ENCODE measurements around the gene KRT77. TPM values are rescaled to one million over a fixed set of nuclear protein-coding genes. Genes with fewer than 3 reads are reported as not detected.

The KRT77 gene
- total RNA-seq, 2 donors from 2014 or later, result not detected

DNA sequence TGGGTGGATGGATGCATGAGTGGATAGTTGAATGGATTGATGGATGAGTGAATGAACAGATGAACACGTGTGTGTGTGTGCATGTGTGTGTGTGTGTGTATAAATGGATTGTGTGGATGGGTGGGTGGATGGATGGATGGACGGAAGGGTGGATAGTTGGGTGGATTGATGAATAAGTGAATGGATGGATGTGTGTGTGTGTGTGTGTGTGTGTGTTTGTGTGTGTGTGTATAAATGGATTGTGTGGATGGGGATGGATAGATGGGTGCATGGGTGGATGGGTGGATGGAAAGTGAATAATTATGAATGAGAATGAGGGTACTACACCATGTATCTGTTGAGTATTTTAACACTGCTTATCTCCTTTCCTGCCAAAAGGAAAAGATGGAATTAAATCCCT is 986 bp downstream of the KRT77 start:
- Mint-ChIP-seq H3K36me3 (ENCODE audit: low read depth) (no peaks in the 10 kb centered on the region), H3K27me3 (ENCODE audit: insufficient read depth) (peaks cover 20% of the 10 kb centered on the region), H3K4me1 (peaks cover 16% of the 10 kb centered on the region), H3K9me3 (no peaks in the 10 kb centered on the region), H3K27ac (no peak overlapping the region), H3K4me3 (no peak overlapping the region)
- no peaks in the 10 kb centered on the region for H3K36me3 ChIP-seq (ENCODE audit: control insufficient read depth, insufficient read depth, low read length)
- WGBS, 2 experiments (ENCODE audit: insufficient coverage in 1 of 2, insufficient read length in 1 of 2), result 80 to 83% methylated on average over 1 to 2 of the region's 2 CpGs
- no peaks in the 10 kb centered on the region for H3K9me3 ChIP-seq (ENCODE audit: control insufficient read depth, low read length)
- no peak overlapping the region for H3K27ac ChIP-seq (ENCODE audit: low read depth, low read length)
- H3K4me1 ChIP-seq (ENCODE audit: control insufficient read depth, insufficient read depth, low read length), result peaks cover 7% of the 10 kb centered on the region
- no peak overlapping the region for H3K4me3 ChIP-seq (ENCODE audit: low read length)
- TF ChIP-seq, protein P1, sequence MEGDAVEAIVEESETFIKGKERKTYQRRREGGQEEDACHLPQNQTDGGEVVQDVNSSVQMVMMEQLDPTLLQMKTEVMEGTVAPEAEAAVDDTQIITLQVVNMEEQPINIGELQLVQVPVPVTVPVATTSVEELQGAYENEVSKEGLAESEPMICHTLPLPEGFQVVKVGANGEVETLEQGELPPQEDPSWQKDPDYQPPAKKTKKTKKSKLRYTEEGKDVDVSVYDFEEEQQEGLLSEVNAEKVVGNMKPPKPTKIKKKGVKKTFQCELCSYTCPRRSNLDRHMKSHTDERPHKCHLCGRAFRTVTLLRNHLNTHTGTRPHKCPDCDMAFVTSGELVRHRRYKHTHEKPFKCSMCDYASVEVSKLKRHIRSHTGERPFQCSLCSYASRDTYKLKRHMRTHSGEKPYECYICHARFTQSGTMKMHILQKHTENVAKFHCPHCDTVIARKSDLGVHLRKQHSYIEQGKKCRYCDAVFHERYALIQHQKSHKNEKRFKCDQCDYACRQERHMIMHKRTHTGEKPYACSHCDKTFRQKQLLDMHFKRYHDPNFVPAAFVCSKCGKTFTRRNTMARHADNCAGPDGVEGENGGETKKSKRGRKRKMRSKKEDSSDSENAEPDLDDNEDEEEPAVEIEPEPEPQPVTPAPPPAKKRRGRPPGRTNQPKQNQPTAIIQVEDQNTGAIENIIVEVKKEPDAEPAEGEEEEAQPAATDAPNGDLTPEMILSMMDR (conservative IDR thresholded peaks at IDR 0.05), result no peak
- H3K9ac ChIP-seq (ENCODE audit: extremely low read depth, low read length, poor library complexity, severe bottlenecking), result no peak overlapping the region
- no peak for DNase-seq
- H3K27me3 ChIP-seq (ENCODE audit: control insufficient read depth, insufficient read depth, low read length, poor library complexity, severe bottlenecking), result peaks cover 38% of the 10 kb centered on the region

- no peak for DNase-seq
Measured at GRCh38 chr12:52701281-52701680, 2.0 kb downstream of the KRT77 start.

GRCh38 chr12:52699960-52700359 is 3.4 kb downstream of the KRT77 start:
- 94% methylated on average over 2 of the region's 2 CpGs; no CpG with 5 or more reads in 1 of the 2 experiments for WGBS, 2 experiments (ENCODE audit: insufficient coverage in 1 of 2, insufficient read length in 1 of 2)
- H3K4me3 Mint-ChIP-seq, result no peak overlapping the region
- Histone ChIP-seq H3K4me1 (ENCODE audit: control insufficient read depth, insufficient read depth, low read length) (peaks cover 7% of the 10 kb centered on the region), H3K27me3 (ENCODE audit: control insufficient read depth, insufficient read depth, low read length, poor library complexity, severe bottlenecking) (peaks cover 44% of the 10 kb centered on the region), H3K9me3 (ENCODE audit: control insufficient read depth, low read length) (no peaks in the 10 kb centered on the region), H3K9ac (ENCODE audit: extremely low read depth, low read length, poor library complexity, severe bottlenecking) (no peak overlapping the region), H3K27ac (ENCODE audit: low read depth, low read length) (no peak overlapping the region), H3K4me3 (ENCODE audit: low read length) (no peak overlapping the region), H3K36me3 (ENCODE audit: control insufficient read depth, insufficient read depth, low read length) (no peaks in the 10 kb centered on the region)
- no peaks in the 10 kb centered on the region for H3K9me3 Mint-ChIP-seq
- no peaks in the 10 kb centered on the region for H3K36me3 Mint-ChIP-seq (ENCODE audit: low read depth)
- TF ChIP-seq, protein P1 (conservative IDR thresholded peaks at IDR 0.05), result no peak
- DNase-seq, result no peak
- peaks cover 24% of the 10 kb centered on the region for H3K27me3 Mint-ChIP-seq (ENCODE audit: insufficient read depth)
- H3K4me1 Mint-ChIP-seq, result peaks cover 16% of the 10 kb centered on the region
- H3K27ac Mint-ChIP-seq, result no peak overlapping the region

More at GRCh38 chr12:52701281-52701680, 2.0 kb downstream of the KRT77 start:
- Mint-ChIP-seq H3K36me3 (ENCODE audit: low read depth) (no peaks in the 10 kb centered on the region), H3K4me1 (peaks cover 16% of the 10 kb centered on the region), H3K4me3 (no peak overlapping the region), H3K27me3 (ENCODE audit: insufficient read depth) (peaks cover 22% of the 10 kb centered on the region), H3K9me3 (no peaks in the 10 kb centered on the region), H3K27ac (no peak overlapping the region)
- Histone ChIP-seq H3K27ac (ENCODE audit: low read depth, low read length) (no peak overlapping the region), H3K9ac (ENCODE audit: extremely low read depth, low read length, poor library complexity, severe bottlenecking) (no peak overlapping the region), H3K36me3 (ENCODE audit: control insufficient read depth, insufficient read depth, low read length) (no peaks in the 10 kb centered on the region), H3K27me3 (ENCODE audit: control insufficient read depth, insufficient read depth, low read length, poor library complexity, severe bottlenecking) (peaks cover 44% of the 10 kb centered on the region), H3K4me1 (ENCODE audit: control insufficient read depth, insufficient read depth, low read length) (peaks cover 7% of the 10 kb centered on the region), H3K9me3 (ENCODE audit: control insufficient read depth, low read length) (no peaks in the 10 kb centered on the region), H3K4me3 (ENCODE audit: low read length) (no peak overlapping the region)
- TF ChIP-seq, protein P1 (conservative IDR thresholded peaks at IDR 0.05), result no peak
- WGBS, 2 experiments (ENCODE audit: insufficient coverage in 1 of 2, insufficient read length in 1 of 2), result 77 to 86% methylated on average over 7 to 12 of the region's 12 CpGs
